Measurements from ENCODE around the gene WNT4.

DNA sequence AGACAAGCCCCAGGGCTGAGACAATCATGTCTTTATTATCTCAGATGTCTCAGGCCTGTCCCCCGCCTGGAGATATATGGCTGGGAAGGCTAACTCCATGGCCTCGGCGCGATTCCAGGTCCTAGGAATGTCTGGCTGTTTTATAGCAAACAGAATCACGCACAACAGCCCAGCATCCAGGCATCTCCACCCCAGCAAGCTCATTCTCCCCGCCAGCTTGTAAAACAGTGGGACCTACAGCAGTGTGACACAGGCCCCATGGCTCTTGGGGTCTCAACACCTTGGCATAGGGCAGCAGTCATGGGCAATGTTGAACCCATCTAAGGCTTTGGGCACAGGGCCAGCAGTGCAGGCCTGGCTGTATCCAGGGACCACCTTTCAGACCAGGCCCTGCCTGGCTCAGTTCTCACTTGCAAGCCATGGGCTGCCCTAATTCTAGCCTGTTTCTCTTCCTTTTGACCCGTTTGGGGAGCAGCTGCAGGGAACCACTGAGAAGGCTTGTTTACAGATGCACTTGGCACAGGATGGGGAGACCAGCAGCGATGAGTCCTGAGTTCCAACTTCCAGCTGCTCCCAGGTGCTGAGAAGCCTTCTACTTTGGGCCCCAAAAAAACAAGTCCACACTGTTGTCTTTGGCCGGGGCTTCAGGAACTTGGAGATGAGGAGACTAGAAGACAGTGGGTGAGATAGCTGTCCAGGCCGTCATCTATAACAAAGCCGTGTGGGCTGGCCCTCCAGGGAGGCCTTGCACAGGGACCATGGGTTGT lies 34.4 kb downstream of the WNT4 start:
- TF ChIP-seq CTCF (IDR thresholded peaks at IDR 0.05; ENCODE audit: low read depth, low read length) = no peak
- TF ChIP-seq POLR2A (IDR thresholded peaks at IDR 0.05; ENCODE audit: extremely low read depth, insufficient read length) = no peak
- TF ChIP-seq MYC (IDR thresholded peaks at IDR 0.05; ENCODE audit: low read depth, low read length) = no peak
- TF ChIP-seq MAX (IDR thresholded peaks at IDR 0.05; ENCODE audit: low read depth, low read length) = no peak

Measured in NB4 (cell line).